Esophagus muscularis mucosa (tissue), 3 donors: Measurements from ENCODE around the gene SRRT.

Source experiments
- CTCF ChIP-seq, 3 experiments: fragments of 200-600 bp in 2 of 3; fragments of 450-650 bp in 1 of 3; sonication (generic) in 2 of 3; IDR thresholded peaks; one replicate each; pipeline ENCODE4 v1.5.1; 2017 to 2019; ENCODE audit warnings: antibody characterized with exemption in 3 of 3, mild to moderate bottlenecking in 2 of 3, moderate library complexity in 1 of 3
- EP300 ChIP-seq: sonication (generic); formaldehyde crosslinking; IDR thresholded peaks from one replicate; pipeline ENCODE4 v1.6.1; 2017; ENCODE audit warnings: antibody characterized with exemption

GRCh38 chr7:100873599-100874299, 1.2 kb upstream of the SRRT start:
- TF ChIP-seq CTCF (IDR thresholded peaks at IDR 0.05) (no peak), EP300 (no peak)
